Jurkat, Clone E6-1 (cell line): Measurements from ENCODE around the gene COG1.

ENCODE experiments used
- DNase-seq: peaks from one replicate; pipeline ENCODE4 v3.0.0-alpha.2; 2011; ENCODE audit warnings: low read depth, low spot score
- H3K4me3 ChIP-seq: 2 replicates; pipeline ENCODE4 v1.5.1; 2011; ENCODE audit warnings: mild to moderate bottlenecking, low read length, control low read depth, moderate library complexity

Gene COG1

GRCh38 chr17:73166731-73167581 lies 25.9 kb upstream of the COG1 start:
- no peak overlapping the region for H3K4me3 ChIP-seq
- DNase-seq: peak; percentile 32

GRCh38 chr17:73168667-73169066 lies 24.2 kb upstream of the COG1 start:
- H3K4me3 ChIP-seq: no peak overlapping the region
- DNase-seq: no peak

GRCh38 chr17:73170324-73170723 lies 22.5 kb upstream of the COG1 start:
- no peak for DNase-seq

GRCh38 chr17:73172252-73172651 lies 20.6 kb upstream of the COG1 start:
- H3K4me3 ChIP-seq: no peak overlapping the region
- no peak for DNase-seq

More at GRCh38 chr17:73170324-73170723, 22.5 kb upstream of the COG1 start:
- no peak overlapping the region for H3K4me3 ChIP-seq

- no peak overlapping the region for H3K4me3 ChIP-seq
- no peak for DNase-seq
Measured at GRCh38 chr17:73174126-73174525, 18.7 kb upstream of the COG1 start.

- no peak for DNase-seq
Measured at GRCh38 chr17:73175962-73176565, 16.8 kb upstream of the COG1 start.

GRCh38 chr17:73179387-73179786 lies 13.5 kb upstream of the COG1 start:
- no peak overlapping the region for H3K4me3 ChIP-seq

More at GRCh38 chr17:73175962-73176565, 16.8 kb upstream of the COG1 start:
- H3K4me3 ChIP-seq: no peak overlapping the region

GRCh38 chr17:73179878-73180277 lies 13.0 kb upstream of the COG1 start:
- no peak for DNase-seq
- H3K4me3 ChIP-seq: no peak overlapping the region

More at GRCh38 chr17:73179387-73179786, 13.5 kb upstream of the COG1 start:
- DNase-seq: no peak

- H3K4me3 ChIP-seq: no peak overlapping the region
- DNase-seq: no peak
Measured at GRCh38 chr17:73182616-73183310, 10.1 kb upstream of the COG1 start.

GRCh38 chr17:73184136-73184993 lies 8.5 kb upstream of the COG1 start:
- no peak overlapping the region for H3K4me3 ChIP-seq
- no peak for DNase-seq

GRCh38 chr17:73186283-73187050 lies 6.4 kb upstream of the COG1 start:
- no peak for DNase-seq
- H3K4me3 ChIP-seq: no peak overlapping the region

- H3K4me3 ChIP-seq: no peak overlapping the region
- no peak for DNase-seq
Measured at GRCh38 chr17:73187203-73187769, 5.6 kb upstream of the COG1 start.

- no peak for DNase-seq
- H3K4me3 ChIP-seq: no peak overlapping the region
Measured at GRCh38 chr17:73188011-73188410, 4.8 kb upstream of the COG1 start.

GRCh38 chr17:73189417-73190099 lies 3.3 kb upstream of the COG1 start:
- no peak for DNase-seq
- H3K4me3 ChIP-seq: no peak overlapping the region

- peak overlapping the region; percentile 78 for H3K4me3 ChIP-seq
- DNase-seq: peak; percentile 81
Measured at GRCh38 chr17:73191443-73192205, 1.2 kb upstream of the COG1 start.

GRCh38 chr17:73192206-73192893 lies 505 bp upstream of the COG1 start:
- H3K4me3 ChIP-seq: peak overlapping the region; percentile 78
- peak; percentile 60 for DNase-seq
